ENCODE data around the gene QSOX1.

QSOX1 gene

DNA sequence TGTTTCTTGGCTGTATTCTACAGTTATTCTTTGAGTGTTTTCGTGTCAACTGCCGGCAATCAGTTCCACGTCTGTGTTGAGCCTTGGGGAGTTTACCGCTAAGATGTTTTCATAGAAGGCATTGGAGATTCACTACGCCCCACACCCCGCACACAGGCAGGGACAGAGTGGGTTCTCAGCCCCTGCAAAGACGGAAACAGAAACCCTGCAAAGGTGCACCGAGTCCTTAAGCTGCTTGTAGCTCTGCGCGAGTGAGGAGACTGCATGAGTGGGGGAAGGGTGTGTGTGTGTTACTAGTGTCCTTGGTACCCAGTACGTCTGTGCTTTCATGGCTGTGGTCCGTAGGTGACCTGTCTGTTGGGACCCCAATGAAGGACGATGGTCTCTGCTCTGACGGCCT lies 77.3 kb downstream of the QSOX1 start:
- DNase-seq (ENCODE audit: low spot score): no peak
- TF ChIP-seq, protein P1, sequence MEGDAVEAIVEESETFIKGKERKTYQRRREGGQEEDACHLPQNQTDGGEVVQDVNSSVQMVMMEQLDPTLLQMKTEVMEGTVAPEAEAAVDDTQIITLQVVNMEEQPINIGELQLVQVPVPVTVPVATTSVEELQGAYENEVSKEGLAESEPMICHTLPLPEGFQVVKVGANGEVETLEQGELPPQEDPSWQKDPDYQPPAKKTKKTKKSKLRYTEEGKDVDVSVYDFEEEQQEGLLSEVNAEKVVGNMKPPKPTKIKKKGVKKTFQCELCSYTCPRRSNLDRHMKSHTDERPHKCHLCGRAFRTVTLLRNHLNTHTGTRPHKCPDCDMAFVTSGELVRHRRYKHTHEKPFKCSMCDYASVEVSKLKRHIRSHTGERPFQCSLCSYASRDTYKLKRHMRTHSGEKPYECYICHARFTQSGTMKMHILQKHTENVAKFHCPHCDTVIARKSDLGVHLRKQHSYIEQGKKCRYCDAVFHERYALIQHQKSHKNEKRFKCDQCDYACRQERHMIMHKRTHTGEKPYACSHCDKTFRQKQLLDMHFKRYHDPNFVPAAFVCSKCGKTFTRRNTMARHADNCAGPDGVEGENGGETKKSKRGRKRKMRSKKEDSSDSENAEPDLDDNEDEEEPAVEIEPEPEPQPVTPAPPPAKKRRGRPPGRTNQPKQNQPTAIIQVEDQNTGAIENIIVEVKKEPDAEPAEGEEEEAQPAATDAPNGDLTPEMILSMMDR (IDR thresholded peaks at IDR 0.05; ENCODE audit: extremely low read depth, missing control alignments): no peak

DNA sequence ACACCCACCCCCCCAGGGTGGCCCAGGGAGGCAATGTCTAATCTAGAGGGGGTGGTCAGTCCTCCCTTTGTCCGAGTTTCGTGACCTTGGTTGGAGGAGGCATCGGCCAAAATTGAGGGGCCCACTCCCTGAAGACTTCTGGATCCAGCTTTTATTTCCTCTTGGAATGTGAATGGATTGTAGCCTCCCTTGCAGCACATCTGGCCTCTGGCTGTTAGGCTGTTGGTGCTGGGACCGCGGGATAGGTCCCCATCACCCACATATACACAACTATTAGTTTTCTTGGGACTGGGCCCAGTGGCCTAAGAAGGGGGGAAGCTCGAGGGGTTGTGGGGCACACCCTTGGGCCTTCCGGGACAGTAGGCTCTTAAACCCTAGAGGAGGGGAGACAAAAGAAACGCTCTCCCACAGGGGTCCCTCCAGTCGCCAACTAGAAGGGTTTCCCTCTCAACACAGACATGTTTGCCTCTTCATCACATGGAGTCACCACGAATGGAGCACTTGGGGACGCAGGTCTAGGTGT lies 77.9 kb downstream of the QSOX1 start:
- DNase-seq (ENCODE audit: low spot score): no peak
- TF ChIP-seq, protein P1 (IDR thresholded peaks at IDR 0.05; ENCODE audit: extremely low read depth, missing control alignments): no peak

DNA sequence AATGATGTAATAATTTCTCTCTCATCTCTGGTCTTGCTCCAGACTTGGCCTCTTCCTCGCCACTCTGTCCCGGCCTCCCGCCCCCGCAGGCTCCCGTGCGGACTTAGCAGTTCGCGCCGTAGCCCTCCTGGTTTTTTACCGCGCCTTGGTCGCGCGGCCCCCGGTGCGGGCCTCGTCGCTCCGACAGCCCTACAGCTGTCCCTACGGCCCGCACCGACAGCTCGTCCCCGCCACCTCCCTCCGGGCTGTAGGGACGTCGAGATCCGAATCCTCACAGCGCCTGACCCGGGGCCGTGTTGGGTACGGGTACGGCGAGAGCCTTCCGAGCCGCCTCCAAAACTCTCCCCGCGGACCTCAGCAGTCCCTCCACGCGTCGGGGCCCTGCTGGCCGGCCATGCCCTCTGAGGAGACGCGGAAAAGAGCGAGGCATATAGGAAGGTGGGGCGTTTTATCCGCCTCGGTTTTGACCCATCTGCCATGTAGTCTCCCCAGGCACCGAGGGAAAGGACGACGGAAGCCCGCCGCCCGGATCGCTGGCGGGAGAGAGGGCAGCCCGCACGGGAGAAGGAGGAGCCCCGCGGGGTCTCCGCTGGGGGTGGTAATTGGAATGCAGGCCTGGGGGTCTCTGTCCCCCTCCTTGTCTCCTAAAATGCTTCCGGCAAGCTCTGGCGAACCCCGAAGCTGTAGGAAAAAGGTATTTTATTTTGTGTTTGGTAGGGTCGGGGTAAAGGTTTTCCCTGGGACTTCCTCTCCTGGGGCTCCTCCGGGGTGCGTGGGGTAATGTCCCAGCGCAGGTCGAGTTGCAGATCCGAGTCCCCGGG lies 78.7 kb downstream of the QSOX1 start:
- no peak for DNase-seq (ENCODE audit: low spot score)

DNA sequence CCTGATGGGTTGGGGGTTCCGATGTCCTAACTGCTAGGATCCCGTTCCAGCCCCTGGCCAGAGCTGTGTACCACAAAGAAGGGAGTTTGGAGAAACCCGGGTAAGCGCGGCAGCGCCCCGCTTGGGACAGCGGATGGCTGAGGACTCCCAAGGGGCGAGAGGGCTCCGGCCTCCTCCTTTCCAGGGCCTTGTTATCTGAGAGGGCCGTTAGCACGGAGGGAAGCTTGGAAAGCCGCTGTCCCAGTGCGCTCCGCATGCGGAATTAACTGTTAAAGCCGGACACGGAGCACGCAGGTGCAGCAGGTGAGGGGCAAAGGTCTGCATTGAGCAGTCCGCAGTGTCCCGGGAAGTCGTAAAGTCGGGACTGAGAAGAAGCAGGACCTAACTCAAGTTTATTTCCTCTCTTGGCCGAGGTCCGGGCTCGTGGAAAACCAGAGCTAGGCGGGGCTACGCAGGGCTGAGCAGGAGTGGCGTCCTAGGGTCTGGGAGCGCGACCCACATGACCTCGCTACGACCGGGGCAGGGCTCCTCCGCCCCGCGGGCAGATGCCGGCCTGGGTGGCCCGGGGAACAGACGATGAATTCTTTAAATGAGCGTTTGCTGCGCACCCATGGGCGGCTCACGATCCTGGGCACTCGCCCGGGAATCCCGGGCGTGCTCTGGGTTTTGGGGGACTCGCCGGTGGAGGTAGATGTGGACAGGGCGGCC lies 79.9 kb downstream of the QSOX1 start:
- DNase-seq (ENCODE audit: low spot score): no peak
- TF ChIP-seq, protein P1 (IDR thresholded peaks at IDR 0.05; ENCODE audit: extremely low read depth, missing control alignments): no peak

More for the DNA sequence above, 78.7 kb downstream of the QSOX1 start:
- TF ChIP-seq, protein P1 (IDR thresholded peaks at IDR 0.05; ENCODE audit: extremely low read depth, missing control alignments): no peak

DNA sequence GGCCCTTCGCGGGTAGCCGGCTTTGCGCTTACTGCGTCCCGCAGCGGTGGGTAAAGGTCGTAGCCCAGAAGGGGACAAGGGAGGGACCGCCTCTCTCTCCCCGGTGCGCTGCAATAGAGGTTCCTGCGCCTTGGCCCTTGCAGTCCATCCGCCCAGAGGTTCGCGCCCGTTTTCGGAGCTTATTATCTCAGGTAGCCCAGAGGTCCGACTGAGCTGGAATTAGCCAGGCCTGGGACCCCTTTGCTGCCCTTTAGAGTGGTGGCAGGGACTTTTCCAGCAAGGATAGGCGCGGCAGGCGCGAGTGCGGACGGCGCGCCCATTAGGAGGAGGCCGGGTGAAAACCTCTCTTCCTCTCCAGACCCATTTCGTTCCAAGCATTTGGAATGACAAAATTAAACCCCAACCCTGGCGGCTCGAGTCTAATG lies 80.4 kb downstream of the QSOX1 start:
- TF ChIP-seq, protein P1 (IDR thresholded peaks at IDR 0.05; ENCODE audit: extremely low read depth, missing control alignments): no peak

DNA sequence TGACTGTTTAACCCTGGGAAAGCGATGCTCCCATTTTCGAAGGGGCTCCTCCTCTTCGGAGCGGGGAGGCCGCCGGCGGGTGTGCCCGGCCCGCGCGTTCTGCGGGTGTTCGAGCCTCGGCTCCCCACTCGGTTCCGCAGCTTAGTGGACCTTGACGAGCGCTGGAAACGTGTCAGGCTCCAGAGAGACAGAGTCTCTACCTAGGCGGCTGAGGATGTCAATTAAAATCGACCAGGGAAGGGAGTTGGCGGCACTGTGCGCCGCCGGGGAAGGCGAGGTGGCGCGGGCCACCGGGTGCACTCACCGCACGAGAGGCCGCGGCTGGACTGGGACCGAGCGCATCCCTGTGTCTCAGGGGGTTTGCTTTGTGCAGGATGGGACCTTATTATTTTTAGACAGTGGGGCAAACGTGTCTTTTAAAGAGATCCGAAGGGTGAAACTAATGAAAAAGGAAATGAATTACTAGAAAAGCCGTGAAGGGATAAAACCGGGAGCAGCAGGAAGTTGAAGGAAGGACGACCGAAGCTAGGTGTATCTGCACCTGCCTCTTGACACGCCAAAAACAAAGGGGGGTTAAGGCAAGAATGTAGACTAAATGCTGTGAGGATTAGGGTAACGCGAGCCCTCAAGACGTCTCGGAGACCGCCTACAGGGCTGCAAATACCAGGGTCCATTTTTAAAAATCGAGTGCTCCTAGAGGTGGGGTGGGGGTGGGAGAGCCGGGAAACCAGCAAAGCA lies 81.0 kb downstream of the QSOX1 start:
- DNase-seq (ENCODE audit: low spot score): no peak
- TF ChIP-seq, protein P1 (IDR thresholded peaks at IDR 0.05; ENCODE audit: extremely low read depth, missing control alignments): no peak

More for the DNA sequence above, 80.4 kb downstream of the QSOX1 start:
- no peak for DNase-seq (ENCODE audit: low spot score)
